ENCODE measurements around the gene DNM3.

DNM3 gene

GRCh38 chr1:172326136-172326535 lies 484.8 kb downstream of the DNM3 start:
- no peak for TF ChIP-seq CTCF (IDR thresholded peaks at IDR 0.05; ENCODE audit: insufficient read depth, low read depth, low read length, missing control alignments)
- H3K4me3 ChIP-seq (ENCODE audit: low read depth, low read length) = no peak overlapping the region
- no peak for DNase-seq (ENCODE audit: low read depth)

GRCh38 chr1:172328266-172328665 lies 487.0 kb downstream of the DNM3 start:
- no peak overlapping the region for H3K4me3 ChIP-seq (ENCODE audit: low read depth, low read length)
- no peak for DNase-seq (ENCODE audit: low read depth)
- no peak for TF ChIP-seq CTCF (IDR thresholded peaks at IDR 0.05; ENCODE audit: insufficient read depth, low read depth, low read length, missing control alignments)

GRCh38 chr1:172332230-172332629 lies 490.9 kb downstream of the DNM3 start:
- TF ChIP-seq CTCF (IDR thresholded peaks at IDR 0.05; ENCODE audit: insufficient read depth, low read depth, low read length, missing control alignments) = no peak
- DNase-seq (ENCODE audit: low read depth) = peak; percentile 43

GRCh38 chr1:172335377-172335776 lies 494.1 kb downstream of the DNM3 start:
- H3K4me3 ChIP-seq (ENCODE audit: low read depth, low read length) = no peak overlapping the region
- DNase-seq (ENCODE audit: low read depth) = no peak
- TF ChIP-seq CTCF (IDR thresholded peaks at IDR 0.05; ENCODE audit: insufficient read depth, low read depth, low read length, missing control alignments) = no peak

More at GRCh38 chr1:172332230-172332629, 490.9 kb downstream of the DNM3 start:
- no peak overlapping the region for H3K4me3 ChIP-seq (ENCODE audit: low read depth, low read length)

- peak overlapping the region; percentile 39 for H3K4me3 ChIP-seq (ENCODE audit: low read depth, low read length)
- DNase-seq (ENCODE audit: low read depth) = peak; percentile 83
Measured at GRCh38 chr1:172338295-172338735, 497.0 kb downstream of the DNM3 start.

GRCh38 chr1:172339842-172340241 lies 498.5 kb downstream of the DNM3 start:
- H3K4me3 ChIP-seq (ENCODE audit: low read depth, low read length) = no peak overlapping the region
- TF ChIP-seq CTCF (IDR thresholded peaks at IDR 0.05; ENCODE audit: insufficient read depth, low read depth, low read length, missing control alignments) = no peak
- DNase-seq (ENCODE audit: low read depth) = no peak

More at GRCh38 chr1:172338295-172338735, 497.0 kb downstream of the DNM3 start:
- no peak for TF ChIP-seq CTCF (IDR thresholded peaks at IDR 0.05; ENCODE audit: insufficient read depth, low read depth, low read length, missing control alignments)

- peak overlapping the region; percentile 43; the same call in 1 of the 2 replicates for H3K4me3 ChIP-seq (ENCODE audit: low read depth, low read length)
- DNase-seq (ENCODE audit: low read depth) = peak; percentile 51
- TF ChIP-seq CTCF (IDR thresholded peaks at IDR 0.05; ENCODE audit: insufficient read depth, low read depth, low read length, missing control alignments) = no peak
Measured at GRCh38 chr1:172340520-172340919, 499.2 kb downstream of the DNM3 start.
